Gastrocnemius medialis (tissue), 4 donors: ENCODE measurements around the gene PRKAG1.

Source experiments
- POLR2A ChIP-seq, 2 donors: fragments of 450-650 bp; IDR thresholded peaks; one replicate each; pipeline ENCODE4 v1.6.1; 2017; ENCODE audit warnings: antibody characterized with exemption in 2 of 2, mild to moderate bottlenecking in 2 of 2, moderate library complexity in 2 of 2
- TF ChIP-seq, protein P1 (sequence below), 5 experiments: fragments of 450-650 bp in 3 of 5; fragments of 200-600 bp in 2 of 5; sonication (generic) in 2 of 5; IDR thresholded peaks in 4 of 5; conservative IDR thresholded peaks in 1 of 5; 1 replicate in 4 of 5; 2 replicates in 1 of 5; pipeline ENCODE4 v1.5.1; 2016 to 2019; ENCODE audit warnings: antibody characterized with exemption in 5 of 5, mild to moderate bottlenecking in 3 of 5, moderate library complexity in 3 of 5

DNA sequence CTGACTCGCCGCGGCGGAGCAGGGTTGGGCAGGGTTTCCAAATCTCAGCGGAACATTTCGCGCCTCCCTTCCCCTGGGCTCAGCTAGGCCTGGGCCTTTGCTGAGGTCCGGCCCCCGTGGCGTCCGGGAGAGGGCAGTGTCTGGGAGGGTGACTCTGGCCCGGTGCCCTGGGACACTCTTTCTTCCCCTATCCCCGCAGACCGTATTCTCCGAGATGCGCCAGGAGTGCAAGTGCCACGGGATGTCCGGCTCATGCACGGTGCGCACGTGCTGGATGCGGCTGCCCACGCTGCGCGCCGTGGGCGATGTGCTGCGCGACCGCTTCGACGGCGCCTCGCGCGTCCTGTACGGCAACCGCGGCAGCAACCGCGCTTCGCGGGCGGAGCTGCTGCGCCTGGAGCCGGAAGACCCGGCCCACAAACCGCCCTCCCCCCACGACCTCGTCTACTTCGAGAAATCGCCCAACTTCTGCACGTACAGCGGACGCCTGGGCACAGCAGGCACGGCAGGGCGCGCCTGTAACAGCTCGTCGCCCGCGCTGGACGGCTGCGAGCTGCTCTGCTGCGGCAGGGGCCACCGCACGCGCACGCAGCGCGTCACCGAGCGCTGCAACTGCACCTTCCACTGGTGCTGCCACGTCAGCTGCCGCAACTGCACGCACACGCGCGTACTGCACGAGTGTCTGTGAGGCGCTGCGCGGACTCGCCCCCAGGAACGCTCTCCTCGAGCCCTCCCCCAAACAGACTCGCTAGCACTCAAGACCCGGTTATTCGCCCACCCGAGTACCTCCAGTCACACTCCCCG lies 37.4 kb downstream of the PRKAG1 start:
- TF ChIP-seq, protein P1, sequence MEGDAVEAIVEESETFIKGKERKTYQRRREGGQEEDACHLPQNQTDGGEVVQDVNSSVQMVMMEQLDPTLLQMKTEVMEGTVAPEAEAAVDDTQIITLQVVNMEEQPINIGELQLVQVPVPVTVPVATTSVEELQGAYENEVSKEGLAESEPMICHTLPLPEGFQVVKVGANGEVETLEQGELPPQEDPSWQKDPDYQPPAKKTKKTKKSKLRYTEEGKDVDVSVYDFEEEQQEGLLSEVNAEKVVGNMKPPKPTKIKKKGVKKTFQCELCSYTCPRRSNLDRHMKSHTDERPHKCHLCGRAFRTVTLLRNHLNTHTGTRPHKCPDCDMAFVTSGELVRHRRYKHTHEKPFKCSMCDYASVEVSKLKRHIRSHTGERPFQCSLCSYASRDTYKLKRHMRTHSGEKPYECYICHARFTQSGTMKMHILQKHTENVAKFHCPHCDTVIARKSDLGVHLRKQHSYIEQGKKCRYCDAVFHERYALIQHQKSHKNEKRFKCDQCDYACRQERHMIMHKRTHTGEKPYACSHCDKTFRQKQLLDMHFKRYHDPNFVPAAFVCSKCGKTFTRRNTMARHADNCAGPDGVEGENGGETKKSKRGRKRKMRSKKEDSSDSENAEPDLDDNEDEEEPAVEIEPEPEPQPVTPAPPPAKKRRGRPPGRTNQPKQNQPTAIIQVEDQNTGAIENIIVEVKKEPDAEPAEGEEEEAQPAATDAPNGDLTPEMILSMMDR (IDR thresholded peaks at IDR 0.05 in 4 of 5, conservative IDR thresholded peaks at IDR 0.05 in 1 of 5) = no peak
- no peak for TF ChIP-seq POLR2A (IDR thresholded peaks at IDR 0.05)
